ENCODE results near the gene ITFG1. TPM values are rescaled to one million over a fixed set of nuclear protein-coding genes. Genes with fewer than 3 reads are reported as not detected.

ITFG1 gene
- total and polyA plus RNA-seq, 2 of the 13 experiments (the other 11 are each of a cell fraction or from before 2014, with no cell fraction given), result 74.5 to 150 TPM

- CTCF ChIA-PET (ENCODE audit: low intra/inter-chr PET ratio, low total read pairs), result no interaction called here
- WGBS (ENCODE audit: low lambda C conversion rate), result 43% methylated on average over 7 of the region's 7 CpGs
- DNase-seq (ENCODE audit: low spot score), result no peak
Measured at GRCh38 chr16:47129755-47130435, 331.0 kb downstream of the ITFG1 start.

More at GRCh38 chr16:47129755-47130435, 331.0 kb downstream of the ITFG1 start:
- TF ChIP-seq ZNF576 (CRISPR knock-in tag; IDR thresholded peaks at IDR 0.05) (no peak), ZBTB25 (CRISPR knock-in tag; IDR thresholded peaks at IDR 0.05) (no peak), SNAPC5 (CRISPR knock-in tag; IDR thresholded peaks at IDR 0.05; ENCODE audit: borderline replicate concordance) (no peak), ARNT2 (CRISPR knock-in tag; IDR thresholded peaks at IDR 0.05; ENCODE audit: low read depth) (no peak), BRD4 (CRISPR knock-in tag; IDR thresholded peaks at IDR 0.05) (no peak), ELF1 (CRISPR knock-in tag; IDR thresholded peaks at IDR 0.05) (no peak)
- TF ChIP-seq, protein P1, sequence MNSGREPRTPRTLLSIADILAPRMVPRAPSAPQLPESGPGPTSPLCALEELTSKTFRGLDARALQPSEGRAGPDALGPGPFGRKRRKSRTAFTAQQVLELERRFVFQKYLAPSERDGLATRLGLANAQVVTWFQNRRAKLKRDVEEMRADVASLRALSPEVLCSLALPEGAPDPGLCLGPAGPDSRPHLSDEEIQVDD (CRISPR knock-in tag; IDR thresholded peaks at IDR 0.05; ENCODE audit: borderline replicate concordance), result no peak
- Histone ChIP-seq H3K36me3 (replicated peaks in 1 of 2; ENCODE audit: control insufficient read depth in 1 of 2, insufficient read depth in 2 of 2, low read length in 2 of 2) (no peaks in the 10 kb centered on the region), H3K27ac (ENCODE audit: extremely low read length, insufficient read depth, low read length) (no peak overlapping the region), H3K4me1 (ENCODE audit: insufficient read depth, low read length) (peaks cover 6% of the 10 kb centered on the region; the same call in 1 of the 2 replicates), H2AFZ (ENCODE audit: low read length) (no peak overlapping the region), H4K20me1 (ENCODE audit: insufficient read depth, low read length) (no peaks in the 10 kb centered on the region), H3K4me2 (ENCODE audit: low read depth, low read length) (no peak overlapping the region), H3K9ac (ENCODE audit: insufficient read depth, low read depth, low read length) (no peak overlapping the region), H3K9me3 (ENCODE audit: low read length) (no peaks in the 10 kb centered on the region), H3K79me2 (ENCODE audit: insufficient read depth, low read length) (no peaks in the 10 kb centered on the region), H3K4me3 (replicated peaks in 1 of 3; ENCODE audit: insufficient read depth in 1 of 3, low read depth in 2 of 3, low read length in 3 of 3) (no peak overlapping the region), H3K27me3 (ENCODE audit: control insufficient read depth in 1 of 2, insufficient read depth in 2 of 2, low read length in 2 of 2) (no peaks in the 10 kb centered on the region)
- intact Hi-C loops (cut with micrococcal nuclease; ENCODE audit: unreplicated experiment), result no loop called here
- FAIRE-seq (no peak), ATAC-seq (no peak)
- no TSS peak for BruUV-seq (replicated peaks)
- in situ Hi-C loops (cut with HindIII; ENCODE audit: extremely low pct_ligation_motif_present, low pct_unique_long_range_greater_than_20kb), result loop anchor here (10.0 kb wide), 1 partner anchor 185 kb away; no protein-coding TSS in a partner anchor
- POLR2A ChIA-PET, result no interaction called here

Data from HepG2 (cell line).